HCT116 (cell line): ENCODE measurements around the gene LMNTD1. TPM values are rescaled to one million over a fixed set of nuclear protein-coding genes. Genes with fewer than 3 reads are reported as not detected.

Experiments used
- ATAC-seq: fragments of 200-7000 bp; cut with Tn5 transposase; 2 replicates; pipeline ENCODE4 v1.9.1; 2020; ENCODE audit warnings: mild to moderate bottlenecking, moderate library complexity
- BruUV-seq: library from RNA; stranded (reverse); fragments of 400-500 nt; replicated peaks from 2 replicates; lab custom pipeline; 2021; lab: Mats Ljungman, UMichigan
- CTCF ChIA-PET: fragments of 300-600 bp; sonication (Branson Sonifier 250); formaldehyde crosslinking; loops from one replicate; lab custom pipeline; 2021; ENCODE audit warnings: antibody characterized with exemption; lab: Charles Lee
- POLR2A ChIA-PET: fragments of 300-600, 350-600 bp; sonication (Branson Sonifier 250); formaldehyde crosslinking; loops from one replicate; lab custom pipeline; 2021; ENCODE audit warnings: antibody characterized with exemption; lab: Charles Lee
- RAD21 ChIA-PET, 2 experiments: fragments of 300-600 bp; sonication (Branson Sonifier 250); formaldehyde crosslinking; loops; one replicate each; lab custom pipeline; 2023; ENCODE audit warnings: low total read pairs in 2 of 2; ENCODE audit not compliant: uncharacterized antibody in 2 of 2, unreplicated experiment in 2 of 2, low non-redundant PET in 1 of 2; lab: Charles Lee
- DNase-seq: peaks from one replicate; pipeline ENCODE4 v3.0.0-alpha.2; 2010; ENCODE audit warnings: low read depth, low spot score
- H2AFZ ChIP-seq: fragments of 200-600 bp; shearing (Covaris generic), sonication (generic); 2 replicates; pipeline ENCODE4 v1.6.1; 2017; ENCODE audit warnings: low read depth, mixed run types, mixed read lengths, antibody characterized with exemption, low read length; ENCODE audit not compliant: poor library complexity, severe bottlenecking
- H3K27ac ChIP-seq: 2 replicates; pipeline ENCODE4 v1.5.1; 2012; ENCODE audit warnings: low read depth, low read length
- H3K27me3 ChIP-seq: fragments of 200-600 bp; sonication (generic); 2 replicates; pipeline ENCODE4 v1.6.1; 2016; ENCODE audit warnings: mixed run types, low read length, mixed read lengths; ENCODE audit not compliant: insufficient read depth
- H3K36me3 ChIP-seq, 2 experiments: fragments of 200-500 bp in 1 of 2; fragments of 200-600 bp in 1 of 2; sonication (Bioruptor generic) in 1 of 2; sonication (generic) in 1 of 2; 2 replicates each; pipeline versions ENCODE4 v1.5.1 to v1.6.1; 2014 to 2016; ENCODE audit warnings: low read length in 2 of 2, inconsistent platforms in 1 of 2, mixed read lengths in 1 of 2, mixed run types in 1 of 2; ENCODE audit not compliant: insufficient read depth in 2 of 2, control insufficient read depth in 1 of 2
- H3K4me1 ChIP-seq, 2 experiments: fragments of 200-600 bp in 1 of 2; sonication (generic) in 1 of 2; 2 replicates each; pipeline versions ENCODE4 v1.5.1 to v1.6.1; 2012 to 2017; ENCODE audit warnings: low read length in 2 of 2, inconsistent platforms in 1 of 2, mild to moderate bottlenecking in 1 of 2, mixed read lengths in 1 of 2, mixed run types in 1 of 2, moderate library complexity in 1 of 2; ENCODE audit not compliant: insufficient read depth in 2 of 2, control insufficient read depth in 1 of 2
- H3K4me2 ChIP-seq: fragments of 200-600 bp; sonication (generic); 2 replicates; pipeline ENCODE4 v1.6.1; 2017; ENCODE audit warnings: mixed run types, low read length, mixed read lengths
- H3K4me3 ChIP-seq, 2 experiments: fragments of 200-600 bp in 1 of 2; sonication (generic) in 1 of 2; replicated peaks in 1 of 2; 2 replicates each; pipeline ENCODE4 v1.5.1; 2011 to 2016; ENCODE audit warnings: low read length in 2 of 2, control low read depth in 1 of 2, low read depth in 1 of 2, mild to moderate bottlenecking in 1 of 2, mixed read lengths in 1 of 2, mixed run types in 1 of 2
- H3K79me2 ChIP-seq: fragments of 200-600 bp; sonication (generic); 2 replicates; pipeline ENCODE4 v1.6.1; 2017; ENCODE audit warnings: mild to moderate bottlenecking, mixed run types, low read length, moderate library complexity, mixed read lengths; ENCODE audit not compliant: insufficient read depth
- H3K9ac ChIP-seq: fragments of 200-600 bp; sonication (generic); 2 replicates; pipeline ENCODE4 v1.6.1; 2016; ENCODE audit warnings: low read length, mixed read lengths
- H3K9me2 ChIP-seq: fragments of 200-600 bp; sonication (generic), shearing (Covaris generic); 2 replicates; pipeline ENCODE4 v1.6.1; 2017; ENCODE audit warnings: mixed run types, mild to moderate bottlenecking, moderate library complexity; ENCODE audit not compliant: insufficient read depth
- H3K9me3 ChIP-seq, 2 experiments: fragments of 200-500 bp in 1 of 2; fragments of 200-600 bp in 1 of 2; sonication (Bioruptor generic) in 1 of 2; sonication (generic) in 1 of 2; 2 replicates each; pipeline ENCODE4 v1.6.1; 2014 to 2017; ENCODE audit warnings: low read length in 2 of 2, mixed read lengths in 2 of 2, inconsistent platforms in 1 of 2, low read depth in 1 of 2, mild to moderate bottlenecking in 1 of 2, mixed run types in 1 of 2, moderate library complexity in 1 of 2; ENCODE audit not compliant: control insufficient read depth in 1 of 2, insufficient read depth in 1 of 2
- H4K20me1 ChIP-seq: fragments of 200-600 bp; sonication (generic), shearing (Covaris generic); 2 replicates; pipeline ENCODE4 v1.6.1; 2017; ENCODE audit warnings: mixed run types, mild to moderate bottlenecking, moderate library complexity; ENCODE audit not compliant: insufficient read depth
- EZH2phosphoT487 ChIP-seq: fragments of 200-600 bp; IDR thresholded peaks from 2 replicates; pipeline ENCODE4 v1.6.1; 2018; ENCODE audit warnings: antibody characterized with exemption, borderline replicate concordance
- FOSL1 ChIP-seq: IDR thresholded peaks from 2 replicates; pipeline ENCODE4 v1.6.1; 2012; ENCODE audit warnings: low read depth
- JUND ChIP-seq: IDR thresholded peaks from 2 replicates; pipeline ENCODE4 v1.6.1; 2012
- MAX ChIP-seq: IDR thresholded peaks from 2 replicates; pipeline ENCODE4 v1.6.1; 2012
- POLR2A ChIP-seq: IDR thresholded peaks from 2 replicates; pipeline ENCODE4 v1.7.0; 2011; ENCODE audit warnings: borderline replicate concordance; ENCODE audit not compliant: insufficient read depth, insufficient read length; ENCODE audit errors: extremely low read depth
- RAD21 ChIP-seq: IDR thresholded peaks from 2 replicates; pipeline ENCODE4 v1.6.1; 2012; ENCODE audit warnings: low read depth, mild to moderate bottlenecking
- REST ChIP-seq: IDR thresholded peaks from 2 replicates; pipeline ENCODE4 v1.6.1; 2012; ENCODE audit warnings: low read depth
- SIN3A ChIP-seq: IDR thresholded peaks from 2 replicates; pipeline ENCODE4 v1.6.1; 2012; ENCODE audit warnings: low read depth
- SP1 ChIP-seq: IDR thresholded peaks from 2 replicates; pipeline ENCODE4 v1.6.1; 2012; ENCODE audit warnings: low read depth
- SRF ChIP-seq: IDR thresholded peaks from 2 replicates; pipeline ENCODE4 v1.6.1; 2012; ENCODE audit warnings: low read depth
- intact Hi-C: fragments of 100-400 bp; cut with micrococcal nuclease; formaldehyde crosslinking; loops from 2 replicates; pipeline ENCODE4 v1.10.0; 2022
- total RNA-seq: library from RNA; stranded (reverse); gene quantifications from one replicate; pipeline ENCODE4 v1.2.1, GENCODE V29; 2021; ENCODE audit not compliant: unreplicated experiment

The LMNTD1 gene
- total RNA-seq, 1 experiment from 2014 or later = not detected

GRCh38 chr12:25587346-25587745, 34.3 kb upstream of the LMNTD1 start (continued):
- TF ChIP-seq REST (no peak), SRF (no peak), SP1 (no peak), SIN3A (no peak), JUND (no peak), RAD21 (no peak)

- intact Hi-C loops = loop anchor here (10.0 kb wide), 1 partner anchor 429 kb away; no protein-coding TSS in a partner anchor
- POLR2A ChIA-PET = no interaction called here
- BruUV-seq = no TSS peak
- Histone ChIP-seq H3K36me3 (no peaks in the 10 kb centered on the region), H2AFZ (no peak overlapping the region), H3K4me3 (no peak overlapping the region), H4K20me1 (no peaks in the 10 kb centered on the region), H3K27me3 (no peaks in the 10 kb centered on the region), H3K9ac (no peak overlapping the region), H3K27ac (no peak overlapping the region), H3K4me2 (no peak overlapping the region), H3K9me3 (no peaks in the 10 kb centered on the region), H3K9me2 (no peaks in the 10 kb centered on the region), H3K79me2 (no peaks in the 10 kb centered on the region), H3K4me1 (no peaks in the 10 kb centered on the region)
- DNase-seq (no peak), ATAC-seq (no peak)
- CTCF ChIA-PET = no interaction called here
- TF ChIP-seq EZH2phosphoT487 (no peak), POLR2A (no peak), SIN3A (no peak), MAX (no peak), FOSL1 (no peak)
- RAD21 ChIA-PET = no interaction called here
Measured at GRCh38 chr12:25585662-25586061, 32.6 kb upstream of the LMNTD1 start.
